Middle frontal gyrus (tissue), 1 donor: ENCODE measurements around the gene ERICH6B.
"Not testable (repeated sequence)": the region's sequence is repeated elsewhere in the genome, so short reads cannot be mapped to it uniquely, and the experiment has no call there.

Experiments
- DNase-seq: peaks from one replicate; pipeline ENCODE4 v3.0.0-alpha.2; 2015; ENCODE audit warnings: low spot score; ENCODE audit errors: extremely low spot score

Gene ERICH6B

GRCh38 chr13:45615501-45616101, at the start of gene ERICH6B:
Gene ERICH6B (minus strand): TSS chr13:45615739. CDS start chr13:45597005, 18,734 bp downstream.
- DNase-seq = peak; percentile 51

GRCh38 chr13:45662903-45663302, 47.4 kb upstream of the ERICH6B start:
- DNase-seq = not testable (repeated sequence)

- DNase-seq = no peak
Observed at GRCh38 chr13:45662162-45662561, 46.6 kb upstream of the ERICH6B start.

GRCh38 chr13:45660458-45660857, 44.9 kb upstream of the ERICH6B start:
- not testable (repeated sequence) for DNase-seq

GRCh38 chr13:45659536-45659935, 44.0 kb upstream of the ERICH6B start:
- no peak for DNase-seq

- no peak for DNase-seq
Observed at GRCh38 chr13:45658586-45659235, 43.2 kb upstream of the ERICH6B start.

- DNase-seq = no peak
Observed at GRCh38 chr13:45654633-45655349, 39.3 kb upstream of the ERICH6B start.

- DNase-seq = not testable (repeated sequence)
Observed at GRCh38 chr13:45645263-45645662, 29.7 kb upstream of the ERICH6B start.

GRCh38 chr13:45642159-45642558, 26.6 kb upstream of the ERICH6B start:
- not testable (repeated sequence) for DNase-seq

- DNase-seq = not testable (repeated sequence)
Observed at GRCh38 chr13:45635291-45635690, 19.8 kb upstream of the ERICH6B start.

- DNase-seq = no peak
Observed at GRCh38 chr13:45630791-45631190, 15.3 kb upstream of the ERICH6B start.

GRCh38 chr13:45629940-45630339, 14.4 kb upstream of the ERICH6B start:
- no peak for DNase-seq

- no peak for DNase-seq
Observed at GRCh38 chr13:45628094-45628493, 12.6 kb upstream of the ERICH6B start.

GRCh38 chr13:45627656-45628055, 12.1 kb upstream of the ERICH6B start:
- no peak for DNase-seq

GRCh38 chr13:45626731-45627374, 11.3 kb upstream of the ERICH6B start:
- DNase-seq = no peak

GRCh38 chr13:45623516-45624090, 8.1 kb upstream of the ERICH6B start:
- no peak for DNase-seq

- DNase-seq = no peak
Observed at GRCh38 chr13:45621950-45622349, 6.4 kb upstream of the ERICH6B start.

- DNase-seq = no peak
Observed at GRCh38 chr13:45607931-45608330, 7.6 kb downstream of the ERICH6B start.

GRCh38 chr13:45604892-45605291, 10.6 kb downstream of the ERICH6B start:
- DNase-seq = no peak

GRCh38 chr13:45603338-45603737, 12.2 kb downstream of the ERICH6B start:
- DNase-seq = no peak
